ENCODE measurements around the gene HTR4. TPM values are rescaled to one million over a fixed set of nuclear protein-coding genes. Genes with fewer than 3 reads are reported as not detected.

The HTR4 gene
- total RNA-seq, 1 experiment from 2014 or later, result not detected

GRCh38 chr5:148615644-148616275 lies 38.6 kb downstream of the HTR4 start:
- DNase-seq (ENCODE audit: low read depth, low spot score) (no peak), ATAC-seq (no peak)
- Histone ChIP-seq H3K79me2 (ENCODE audit: insufficient read depth, low read length) (no peaks in the 10 kb centered on the region), H2AFZ (ENCODE audit: low read depth, low read length, poor library complexity, severe bottlenecking) (no peak overlapping the region), H3K4me3 (replicated peaks in 1 of 2; ENCODE audit: low read depth in 1 of 2, low read length in 2 of 2) (no peak overlapping the region), H3K4me1 (ENCODE audit: control insufficient read depth in 1 of 2, insufficient read depth in 2 of 2, low read length in 2 of 2) (no peaks in the 10 kb centered on the region), H3K9me3 (ENCODE audit: control insufficient read depth in 1 of 2, insufficient read depth in 1 of 2, low read depth in 1 of 2, low read length in 2 of 2) (no peaks in the 10 kb centered on the region), H3K27ac (ENCODE audit: low read depth, low read length) (no peak overlapping the region), H3K4me2 (ENCODE audit: low read length) (no peak overlapping the region), H3K36me3 (ENCODE audit: control insufficient read depth in 1 of 2, insufficient read depth in 2 of 2, low read length in 2 of 2) (no peaks in the 10 kb centered on the region), H4K20me1 (ENCODE audit: insufficient read depth) (no peaks in the 10 kb centered on the region), H3K9ac (ENCODE audit: low read length) (no peak overlapping the region), H3K27me3 (ENCODE audit: insufficient read depth, low read length) (peaks cover 5% of the 10 kb centered on the region), H3K9me2 (ENCODE audit: insufficient read depth) (no peaks in the 10 kb centered on the region)
- BruUV-seq (replicated peaks), result no TSS peak
- TF ChIP-seq, protein P1, sequence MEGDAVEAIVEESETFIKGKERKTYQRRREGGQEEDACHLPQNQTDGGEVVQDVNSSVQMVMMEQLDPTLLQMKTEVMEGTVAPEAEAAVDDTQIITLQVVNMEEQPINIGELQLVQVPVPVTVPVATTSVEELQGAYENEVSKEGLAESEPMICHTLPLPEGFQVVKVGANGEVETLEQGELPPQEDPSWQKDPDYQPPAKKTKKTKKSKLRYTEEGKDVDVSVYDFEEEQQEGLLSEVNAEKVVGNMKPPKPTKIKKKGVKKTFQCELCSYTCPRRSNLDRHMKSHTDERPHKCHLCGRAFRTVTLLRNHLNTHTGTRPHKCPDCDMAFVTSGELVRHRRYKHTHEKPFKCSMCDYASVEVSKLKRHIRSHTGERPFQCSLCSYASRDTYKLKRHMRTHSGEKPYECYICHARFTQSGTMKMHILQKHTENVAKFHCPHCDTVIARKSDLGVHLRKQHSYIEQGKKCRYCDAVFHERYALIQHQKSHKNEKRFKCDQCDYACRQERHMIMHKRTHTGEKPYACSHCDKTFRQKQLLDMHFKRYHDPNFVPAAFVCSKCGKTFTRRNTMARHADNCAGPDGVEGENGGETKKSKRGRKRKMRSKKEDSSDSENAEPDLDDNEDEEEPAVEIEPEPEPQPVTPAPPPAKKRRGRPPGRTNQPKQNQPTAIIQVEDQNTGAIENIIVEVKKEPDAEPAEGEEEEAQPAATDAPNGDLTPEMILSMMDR (IDR thresholded peaks at IDR 0.05 in 2 of 3, conservative IDR thresholded peaks at IDR 0.05 in 1 of 3; ENCODE audit: borderline replicate concordance in 1 of 3, insufficient read depth in 1 of 3, low read depth in 2 of 3, low read length in 2 of 3), result no peak
- TF ChIP-seq, protein P2, sequence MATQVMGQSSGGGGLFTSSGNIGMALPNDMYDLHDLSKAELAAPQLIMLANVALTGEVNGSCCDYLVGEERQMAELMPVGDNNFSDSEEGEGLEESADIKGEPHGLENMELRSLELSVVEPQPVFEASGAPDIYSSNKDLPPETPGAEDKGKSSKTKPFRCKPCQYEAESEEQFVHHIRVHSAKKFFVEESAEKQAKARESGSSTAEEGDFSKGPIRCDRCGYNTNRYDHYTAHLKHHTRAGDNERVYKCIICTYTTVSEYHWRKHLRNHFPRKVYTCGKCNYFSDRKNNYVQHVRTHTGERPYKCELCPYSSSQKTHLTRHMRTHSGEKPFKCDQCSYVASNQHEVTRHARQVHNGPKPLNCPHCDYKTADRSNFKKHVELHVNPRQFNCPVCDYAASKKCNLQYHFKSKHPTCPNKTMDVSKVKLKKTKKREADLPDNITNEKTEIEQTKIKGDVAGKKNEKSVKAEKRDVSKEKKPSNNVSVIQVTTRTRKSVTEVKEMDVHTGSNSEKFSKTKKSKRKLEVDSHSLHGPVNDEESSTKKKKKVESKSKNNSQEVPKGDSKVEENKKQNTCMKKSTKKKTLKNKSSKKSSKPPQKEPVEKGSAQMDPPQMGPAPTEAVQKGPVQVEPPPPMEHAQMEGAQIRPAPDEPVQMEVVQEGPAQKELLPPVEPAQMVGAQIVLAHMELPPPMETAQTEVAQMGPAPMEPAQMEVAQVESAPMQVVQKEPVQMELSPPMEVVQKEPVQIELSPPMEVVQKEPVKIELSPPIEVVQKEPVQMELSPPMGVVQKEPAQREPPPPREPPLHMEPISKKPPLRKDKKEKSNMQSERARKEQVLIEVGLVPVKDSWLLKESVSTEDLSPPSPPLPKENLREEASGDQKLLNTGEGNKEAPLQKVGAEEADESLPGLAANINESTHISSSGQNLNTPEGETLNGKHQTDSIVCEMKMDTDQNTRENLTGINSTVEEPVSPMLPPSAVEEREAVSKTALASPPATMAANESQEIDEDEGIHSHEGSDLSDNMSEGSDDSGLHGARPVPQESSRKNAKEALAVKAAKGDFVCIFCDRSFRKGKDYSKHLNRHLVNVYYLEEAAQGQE (IDR thresholded peaks at IDR 0.05; ENCODE audit: low read depth), result no peak
- TF ChIP-seq SIN3A (IDR thresholded peaks at IDR 0.05; ENCODE audit: low read depth) (no peak), TCF7L2 (IDR thresholded peaks at IDR 0.05; ENCODE audit: borderline replicate concordance, extremely low read depth, insufficient read depth, insufficient read length) (no peak), POLR2AphosphoS5 (IDR thresholded peaks at IDR 0.05; ENCODE audit: low read depth, low read length) (no peak), RAD21 (IDR thresholded peaks at IDR 0.05; ENCODE audit: low read depth) (no peak), ZBTB33 (IDR thresholded peaks at IDR 0.05; ENCODE audit: extremely low read depth, insufficient replicate concordance, low read length) (no peak), ELF1 (IDR thresholded peaks at IDR 0.05; ENCODE audit: borderline replicate concordance, low read depth) (no peak), EGR1 (IDR thresholded peaks at IDR 0.05; ENCODE audit: low read depth) (no peak), SP1 (IDR thresholded peaks at IDR 0.05; ENCODE audit: low read depth) (no peak), CBX3 (IDR thresholded peaks at IDR 0.05; ENCODE audit: low read depth) (no peak), ZFX (IDR thresholded peaks at IDR 0.05) (no peak), SRF (IDR thresholded peaks at IDR 0.05; ENCODE audit: low read depth) (no peak), JUND (IDR thresholded peaks at IDR 0.05) (no peak), CEBPB (IDR thresholded peaks at IDR 0.05; ENCODE audit: low read depth) (no peak), EZH2phosphoT487 (IDR thresholded peaks at IDR 0.05; ENCODE audit: borderline replicate concordance) (no peak), EZH2 (IDR thresholded peaks at IDR 0.05) (no peak), YY1 (IDR thresholded peaks at IDR 0.05; ENCODE audit: extremely low read depth, insufficient replicate concordance, low read depth, low read length) (no peak)
- TF ChIP-seq, protein P3, sequence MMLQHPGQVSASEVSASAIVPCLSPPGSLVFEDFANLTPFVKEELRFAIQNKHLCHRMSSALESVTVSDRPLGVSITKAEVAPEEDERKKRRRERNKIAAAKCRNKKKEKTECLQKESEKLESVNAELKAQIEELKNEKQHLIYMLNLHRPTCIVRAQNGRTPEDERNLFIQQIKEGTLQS (IDR thresholded peaks at IDR 0.05), result no peak
- CTCF ChIA-PET, result no interaction called here
- intact Hi-C loops (cut with micrococcal nuclease), result no loop called here
- POLR2A ChIA-PET, result no interaction called here
- RAD21 ChIA-PET (ENCODE audit: low non-redundant PET in 1 of 2, low total read pairs in 2 of 2, uncharacterized antibody in 2 of 2, unreplicated experiment in 2 of 2), result no interaction called here
